Kidney (tissue), 14 donors: ENCODE data around the gene PGBD2. TPM values are rescaled to one million over a fixed set of nuclear protein-coding genes. Genes with fewer than 3 reads are reported as not detected.

ENCODE experiments used
- DNase-seq, 5 donors: peaks; one replicate each; pipeline ENCODE4 v3.0.0-alpha.2; 2013 to 2020
- FAIRE-seq: peaks from 2 replicates; lab custom pipeline; 2012; peaks lifted over from hg19 to GRCh38; lab: Jason Lieb, UNC
- H3K27ac ChIP-seq, 2 donors: one replicate each; pipeline ENCODE4 v1.7.0; 2013; ENCODE audit warnings: low read depth in 2 of 2, low read length in 2 of 2, inconsistent platforms in 1 of 2
- H3K27me3 ChIP-seq: one replicate; pipeline ENCODE4 v1.7.1; 2013; ENCODE audit warnings: low read length, inconsistent platforms; ENCODE audit not compliant: control insufficient read depth, insufficient read depth
- H3K36me3 ChIP-seq, 3 donors: one replicate each; pipeline versions ENCODE4 v1.7.0 to v1.7.1; 2013; ENCODE audit warnings: low read length in 3 of 3, control low read depth in 1 of 3, inconsistent platforms in 1 of 3; ENCODE audit not compliant: insufficient read depth in 3 of 3, control insufficient read depth in 2 of 3
- H3K4me1 ChIP-seq, 3 donors: one replicate each; pipeline versions ENCODE4 v1.7.0 to v1.7.1; 2013; ENCODE audit warnings: low read length in 3 of 3, inconsistent platforms in 1 of 3, low read depth in 1 of 3; ENCODE audit not compliant: control insufficient read depth in 2 of 3, insufficient read depth in 2 of 3
- H3K4me3 ChIP-seq, 3 donors: one replicate each; pipeline versions ENCODE4 v1.7.0 to v1.8.1; 2013; ENCODE audit warnings: low read length in 3 of 3, control low read depth in 1 of 3, inconsistent platforms in 1 of 3
- H3K9ac ChIP-seq, 3 donors: one replicate each; pipeline versions ENCODE4 v1.7.0 to v1.7.1; 2013; ENCODE audit warnings: low read length in 3 of 3, control low read depth in 1 of 3, inconsistent platforms in 1 of 3
- H3K9me3 ChIP-seq, 3 donors: one replicate each; pipeline versions ENCODE4 v1.7.0 to v1.7.1; 2013; ENCODE audit warnings: low read length in 3 of 3, control low read depth in 1 of 3, inconsistent platforms in 1 of 3; ENCODE audit not compliant: control insufficient read depth in 2 of 3, insufficient read depth in 1 of 3
- intact Hi-C: fragments of 100-400 bp; cut with DNase I; formaldehyde crosslinking; loops from one replicate; pipeline ENCODE4 v1.11.1; 2022
- polyA plus RNA-seq: library from polyadenylated mRNA; stranded (reverse); fragments of 350-450 nt; fragmentation: Illumina TruSeq; extraction: RNeasy Lipid Tissue Mini Kit (QIAGEN cat#74804); gene quantifications from one replicate; pipeline ENCODE4 v1.2.3, GENCODE V29; 2014; ENCODE audit warnings: low read depth, low replicate concordance; ENCODE audit not compliant: insufficient read depth
- total RNA-seq: library from RNA; stranded (reverse); fragmentation: NEBNext Ultra II Directional; extraction: Animal tissue kit (Norgen Biotek cat#: 25700); gene quantifications from one replicate; pipeline ENCODE4 v1.2.1, GENCODE V29; 2021
- TF ChIP-seq, protein P1 (sequence below): IDR thresholded peaks from 3 replicates; pipeline ENCODE4 v1.5.1; 2012; ENCODE audit warnings: mild to moderate bottlenecking, moderate library complexity, borderline replicate concordance; ENCODE audit not compliant: insufficient read depth; ENCODE audit errors: extremely low read depth
- donor health status: control.
- donor health status: control.
- donor health status: control.
- donor health status: control.
- donor health status: control.
- donor health status: DM: yes; HTN: yes; CAD: no.
- donor health status: Normal renal cell carcinoma (clear cell type).

Gene PGBD2
- total and polyA plus RNA-seq, 2 donors from 2014 or later, result 3.4 to 6.9 TPM

DNA sequence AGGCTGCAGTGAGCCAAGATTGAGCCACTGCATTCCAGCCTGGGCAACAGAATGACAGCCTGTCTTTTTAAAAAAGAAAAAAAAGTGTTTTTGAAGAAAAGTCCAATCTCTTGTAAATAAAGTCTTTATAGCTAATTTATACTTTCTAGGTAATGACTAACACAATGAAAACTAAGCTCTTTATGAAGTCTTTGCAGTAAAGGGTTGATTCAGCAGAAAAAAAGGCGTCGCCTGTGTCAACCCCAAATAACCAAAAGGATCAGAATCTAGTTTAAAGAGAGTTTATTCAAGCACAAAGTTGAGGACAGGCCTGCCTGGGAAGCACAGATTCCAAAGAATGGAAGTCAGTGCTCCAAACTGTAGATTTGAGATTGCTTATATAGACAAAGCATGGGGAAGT lies 14.3 kb upstream of the PGBD2 start:
- no peak for FAIRE-seq
- Histone ChIP-seq H3K36me3 (no peaks in the 10 kb centered on the region), H3K4me3 (no peak overlapping the region), H3K27me3 (no peaks in the 10 kb centered on the region), H3K27ac (no peak overlapping the region), H3K9me3 (no peaks in the 10 kb centered on the region), H3K9ac (no peak overlapping the region), H3K4me1 (no peaks in the 10 kb centered on the region)
- DNase-seq, result no peak
- intact Hi-C loops, result no loop called here
- TF ChIP-seq, protein P1, sequence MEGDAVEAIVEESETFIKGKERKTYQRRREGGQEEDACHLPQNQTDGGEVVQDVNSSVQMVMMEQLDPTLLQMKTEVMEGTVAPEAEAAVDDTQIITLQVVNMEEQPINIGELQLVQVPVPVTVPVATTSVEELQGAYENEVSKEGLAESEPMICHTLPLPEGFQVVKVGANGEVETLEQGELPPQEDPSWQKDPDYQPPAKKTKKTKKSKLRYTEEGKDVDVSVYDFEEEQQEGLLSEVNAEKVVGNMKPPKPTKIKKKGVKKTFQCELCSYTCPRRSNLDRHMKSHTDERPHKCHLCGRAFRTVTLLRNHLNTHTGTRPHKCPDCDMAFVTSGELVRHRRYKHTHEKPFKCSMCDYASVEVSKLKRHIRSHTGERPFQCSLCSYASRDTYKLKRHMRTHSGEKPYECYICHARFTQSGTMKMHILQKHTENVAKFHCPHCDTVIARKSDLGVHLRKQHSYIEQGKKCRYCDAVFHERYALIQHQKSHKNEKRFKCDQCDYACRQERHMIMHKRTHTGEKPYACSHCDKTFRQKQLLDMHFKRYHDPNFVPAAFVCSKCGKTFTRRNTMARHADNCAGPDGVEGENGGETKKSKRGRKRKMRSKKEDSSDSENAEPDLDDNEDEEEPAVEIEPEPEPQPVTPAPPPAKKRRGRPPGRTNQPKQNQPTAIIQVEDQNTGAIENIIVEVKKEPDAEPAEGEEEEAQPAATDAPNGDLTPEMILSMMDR, result no peak

DNA sequence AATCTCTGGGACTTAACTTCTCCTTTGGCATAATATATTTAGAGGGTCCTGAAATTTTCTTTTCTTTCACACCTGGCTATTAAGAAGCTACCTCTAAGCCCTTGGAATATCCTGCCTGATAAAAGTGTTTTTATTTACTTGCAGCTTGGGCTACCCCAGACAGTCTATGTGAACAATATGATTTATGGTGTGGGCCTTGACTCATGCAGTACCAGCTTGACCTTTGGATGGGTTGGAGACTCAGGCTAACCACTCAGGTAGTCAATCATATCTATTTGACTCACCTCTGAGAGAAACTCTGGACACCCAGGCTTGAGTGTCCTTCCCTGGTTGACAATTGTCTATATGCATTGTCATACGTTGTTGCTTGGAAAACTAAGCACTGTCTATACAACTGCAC lies 13.4 kb upstream of the PGBD2 start:
- TF ChIP-seq, protein P1, result no peak
- Histone ChIP-seq H3K9ac (no peak overlapping the region), H3K4me1 (no peaks in the 10 kb centered on the region), H3K4me3 (no peak overlapping the region), H3K27ac (no peak overlapping the region), H3K27me3 (no peaks in the 10 kb centered on the region), H3K9me3 (no peaks in the 10 kb centered on the region), H3K36me3 (no peaks in the 10 kb centered on the region)
- intact Hi-C loops, result no loop called here
- no peak for DNase-seq
- FAIRE-seq, result no peak

DNA sequence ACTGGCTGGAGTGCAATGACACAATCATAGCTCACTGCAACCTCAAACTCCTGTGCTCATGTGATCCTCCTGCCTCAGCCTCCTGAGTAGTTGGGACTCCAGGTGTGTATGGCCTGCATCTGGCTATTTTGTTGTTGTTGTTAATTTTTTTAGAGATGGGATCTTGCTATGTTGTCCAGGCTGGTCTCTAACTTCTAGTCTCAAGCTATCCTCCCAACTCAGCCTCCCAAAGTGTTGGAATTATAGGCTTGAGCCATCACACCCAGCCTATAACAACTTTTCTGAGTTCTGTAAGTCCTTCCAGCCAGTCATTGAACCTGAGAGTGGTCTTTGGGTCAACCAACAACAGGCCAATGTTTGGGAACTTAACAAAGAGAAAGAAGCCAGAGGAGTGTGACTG lies 11.2 kb upstream of the PGBD2 start:
- no peak for DNase-seq
- no peaks in the 10 kb centered on the region for H3K27me3 ChIP-seq
- no peak overlapping the region for H3K4me3 ChIP-seq
- H3K27ac ChIP-seq, result no peak overlapping the region
- no peak overlapping the region for H3K9ac ChIP-seq
- no peak for FAIRE-seq
- H3K4me1 ChIP-seq, result no peaks in the 10 kb centered on the region
- TF ChIP-seq, protein P1, result no peak
- intact Hi-C loops, result no loop called here
- no peaks in the 10 kb centered on the region for H3K9me3 ChIP-seq
- H3K36me3 ChIP-seq, result no peaks in the 10 kb centered on the region
